ENCODE results near the gene CSF3R. TPM values are rescaled to one million over a fixed set of nuclear protein-coding genes. Genes with fewer than 3 reads are reported as not detected.

Gene CSF3R
- total and polyA plus RNA-seq, 2 experiments from 2014 or later: 3.3 to 6.0 TPM

DNA sequence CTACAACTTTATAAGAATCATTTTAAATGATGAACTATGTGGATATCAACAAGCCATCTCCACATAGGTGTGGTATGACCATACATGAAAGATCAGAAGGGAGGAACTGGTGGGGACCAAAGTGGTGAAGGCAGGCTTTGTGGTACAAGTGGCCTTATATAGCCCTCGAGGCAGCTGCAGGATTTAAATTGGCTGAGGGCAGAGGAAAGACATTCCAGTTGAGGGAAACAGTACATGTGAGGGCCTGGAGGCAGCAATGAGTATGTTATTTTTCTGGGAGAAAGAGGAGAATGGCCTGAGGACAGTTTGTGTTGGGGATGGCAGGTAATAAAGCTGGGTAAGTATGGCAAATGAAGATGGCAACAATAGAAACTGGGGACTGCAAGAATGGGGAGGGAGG, 49.6 kb downstream of the CSF3R start:
- no peak overlapping the region for H3K4me3 ChIP-seq
- no peaks in the 10 kb centered on the region for H3K4me1 ChIP-seq (ENCODE audit: low read depth)
- no peaks in the 10 kb centered on the region for H3K27me3 ChIP-seq
- TF ChIP-seq, protein P1, sequence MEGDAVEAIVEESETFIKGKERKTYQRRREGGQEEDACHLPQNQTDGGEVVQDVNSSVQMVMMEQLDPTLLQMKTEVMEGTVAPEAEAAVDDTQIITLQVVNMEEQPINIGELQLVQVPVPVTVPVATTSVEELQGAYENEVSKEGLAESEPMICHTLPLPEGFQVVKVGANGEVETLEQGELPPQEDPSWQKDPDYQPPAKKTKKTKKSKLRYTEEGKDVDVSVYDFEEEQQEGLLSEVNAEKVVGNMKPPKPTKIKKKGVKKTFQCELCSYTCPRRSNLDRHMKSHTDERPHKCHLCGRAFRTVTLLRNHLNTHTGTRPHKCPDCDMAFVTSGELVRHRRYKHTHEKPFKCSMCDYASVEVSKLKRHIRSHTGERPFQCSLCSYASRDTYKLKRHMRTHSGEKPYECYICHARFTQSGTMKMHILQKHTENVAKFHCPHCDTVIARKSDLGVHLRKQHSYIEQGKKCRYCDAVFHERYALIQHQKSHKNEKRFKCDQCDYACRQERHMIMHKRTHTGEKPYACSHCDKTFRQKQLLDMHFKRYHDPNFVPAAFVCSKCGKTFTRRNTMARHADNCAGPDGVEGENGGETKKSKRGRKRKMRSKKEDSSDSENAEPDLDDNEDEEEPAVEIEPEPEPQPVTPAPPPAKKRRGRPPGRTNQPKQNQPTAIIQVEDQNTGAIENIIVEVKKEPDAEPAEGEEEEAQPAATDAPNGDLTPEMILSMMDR (IDR thresholded peaks at IDR 0.05; ENCODE audit: low read depth, low read length): no peak
- DNase-seq (ENCODE audit: low read depth in 1 of 2, low spot score in 1 of 2): no peak
- H3K27ac ChIP-seq: no peak overlapping the region
- H3K36me3 ChIP-seq: peaks cover 8% of the 10 kb centered on the region
- H3K9me3 ChIP-seq (ENCODE audit: low read depth): no peaks in the 10 kb centered on the region

DNA sequence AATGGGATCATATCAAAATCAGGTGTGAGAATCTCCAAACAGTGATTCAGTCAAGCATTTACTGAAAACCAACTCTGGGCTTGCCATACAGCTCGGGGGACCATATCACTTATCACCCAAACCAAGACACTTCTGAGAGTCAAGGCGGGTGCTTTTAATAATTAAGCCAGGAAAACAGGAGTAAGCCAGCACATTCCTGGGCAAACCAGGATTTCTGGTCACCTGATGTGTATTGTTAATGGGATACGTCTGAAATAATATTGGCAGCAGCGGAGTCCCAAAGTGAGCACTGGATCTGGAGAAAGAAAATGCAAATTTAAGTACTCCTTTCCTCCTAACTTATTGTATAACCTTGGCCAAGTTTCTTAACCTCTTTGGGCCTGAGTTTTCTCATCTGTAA, 50.1 kb downstream of the CSF3R start:
- Histone ChIP-seq H3K4me1 (ENCODE audit: low read depth) (no peaks in the 10 kb centered on the region), H3K36me3 (peaks cover 6% of the 10 kb centered on the region), H3K4me3 (no peak overlapping the region), H3K27me3 (no peaks in the 10 kb centered on the region), H3K9me3 (ENCODE audit: low read depth) (no peaks in the 10 kb centered on the region), H3K27ac (no peak overlapping the region)
- no peak for DNase-seq (ENCODE audit: low read depth in 1 of 2, low spot score in 1 of 2)
- TF ChIP-seq, protein P1 (IDR thresholded peaks at IDR 0.05; ENCODE audit: low read depth, low read length): no peak

DNA sequence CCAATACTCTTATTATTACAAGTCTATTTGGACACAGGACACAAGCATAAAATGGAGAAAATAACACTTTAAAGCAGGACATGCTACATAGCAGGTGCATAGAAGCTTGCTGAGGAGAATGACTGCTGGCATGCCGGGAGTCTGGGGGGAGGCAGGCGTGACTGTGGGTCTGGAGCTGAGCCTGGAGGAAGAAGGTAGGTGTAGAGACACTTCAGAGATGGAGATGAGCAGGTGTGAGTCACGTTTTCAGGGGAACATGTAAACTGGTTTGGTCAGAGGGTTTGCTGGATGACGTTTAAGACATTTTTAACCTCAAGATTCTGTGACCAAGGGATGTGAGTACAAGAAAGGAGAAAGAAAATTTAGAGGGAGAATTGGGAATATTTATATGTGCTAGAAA, 56.9 kb downstream of the CSF3R start:
- Histone ChIP-seq H3K27ac (no peak overlapping the region), H3K4me1 (ENCODE audit: low read depth) (no peaks in the 10 kb centered on the region), H3K9me3 (ENCODE audit: low read depth) (no peaks in the 10 kb centered on the region), H3K4me3 (no peak overlapping the region), H3K27me3 (no peaks in the 10 kb centered on the region), H3K36me3 (peaks cover 16% of the 10 kb centered on the region)
- TF ChIP-seq, protein P1 (IDR thresholded peaks at IDR 0.05; ENCODE audit: low read depth, low read length): no peak
- DNase-seq (ENCODE audit: low read depth in 1 of 2, low spot score in 1 of 2): no peak

DNA sequence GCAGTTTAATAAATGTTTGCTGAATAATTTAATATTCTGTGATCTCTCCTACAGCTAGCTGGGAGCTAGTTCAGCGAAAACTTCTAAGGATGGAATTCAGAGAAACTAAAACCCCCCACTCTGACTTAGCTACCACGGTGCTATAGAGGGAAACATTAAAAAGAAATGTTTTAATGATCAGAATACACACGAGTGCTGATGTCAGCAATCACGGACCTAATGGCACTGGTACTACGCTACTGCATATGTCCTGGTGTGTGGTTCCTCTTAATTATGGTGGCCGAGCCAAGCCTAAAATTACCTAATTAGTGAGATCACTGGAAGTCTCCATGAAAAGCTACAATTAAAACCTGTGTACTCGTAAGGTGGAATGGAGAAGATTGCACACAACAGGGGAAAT, 61.1 kb downstream of the CSF3R start:
- Histone ChIP-seq H3K4me1 (ENCODE audit: low read depth) (no peaks in the 10 kb centered on the region), H3K4me3 (no peak overlapping the region), H3K27me3 (no peaks in the 10 kb centered on the region), H3K9me3 (ENCODE audit: low read depth) (no peaks in the 10 kb centered on the region), H3K27ac (no peak overlapping the region), H3K36me3 (peaks cover 11% of the 10 kb centered on the region)
- no peak for DNase-seq (ENCODE audit: low read depth in 1 of 2, low spot score in 1 of 2)
- TF ChIP-seq, protein P1 (IDR thresholded peaks at IDR 0.05; ENCODE audit: low read depth, low read length): no peak

DNA sequence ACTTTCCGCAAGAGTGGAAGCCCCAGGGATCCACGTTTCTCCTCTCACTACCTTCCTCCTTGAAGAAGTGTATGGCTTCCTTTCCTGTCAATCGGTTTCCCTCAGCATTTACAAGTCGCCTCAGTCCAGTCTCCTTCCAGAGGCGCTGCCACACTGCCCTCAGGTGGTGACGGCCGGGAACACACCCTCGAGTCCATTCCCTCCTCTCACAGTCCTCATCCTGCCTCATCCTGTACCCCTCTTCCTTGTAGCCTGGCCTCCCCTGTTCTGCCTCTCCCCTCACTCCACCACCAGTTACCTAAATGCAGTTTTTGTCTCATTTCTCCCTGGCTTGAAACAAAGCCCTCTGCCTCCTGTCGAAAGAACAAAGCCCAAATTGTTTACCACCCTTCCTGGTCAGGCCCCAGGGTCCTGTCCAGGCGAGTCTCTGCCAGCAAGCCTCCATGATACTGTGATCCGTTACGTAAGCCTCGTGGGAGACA, 61.8 kb downstream of the CSF3R start:
- Histone ChIP-seq H3K4me1 (ENCODE audit: low read depth) (no peaks in the 10 kb centered on the region), H3K4me3 (no peak overlapping the region), H3K9me3 (ENCODE audit: low read depth) (no peaks in the 10 kb centered on the region), H3K27ac (no peak overlapping the region), H3K27me3 (no peaks in the 10 kb centered on the region), H3K36me3 (peaks cover 11% of the 10 kb centered on the region)
- peak; percentile 79 to 88 for DNase-seq (ENCODE audit: low read depth in 1 of 2, low spot score in 1 of 2)
- TF ChIP-seq, protein P1 (IDR thresholded peaks at IDR 0.05; ENCODE audit: low read depth, low read length): peak; percentile 96

DNA sequence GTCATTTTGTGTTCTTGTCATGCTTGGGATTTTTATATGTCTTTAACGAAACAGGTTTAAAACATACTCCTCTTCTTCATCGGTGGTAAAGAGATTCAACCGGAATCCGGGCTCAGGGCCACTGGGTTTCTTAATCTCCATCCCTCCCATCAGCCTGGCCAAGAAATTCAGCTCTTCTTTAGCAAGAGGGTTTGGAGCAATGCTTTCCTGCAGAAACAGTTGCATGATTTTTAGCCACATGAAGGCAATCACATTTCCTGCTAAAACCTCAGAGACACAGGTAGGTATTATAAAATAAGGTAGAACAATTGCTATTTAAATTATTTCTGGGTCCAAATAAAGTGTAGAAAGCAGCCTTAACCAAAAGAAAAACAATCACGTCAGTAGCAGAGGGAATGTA, 62.3 kb downstream of the CSF3R start:
- Histone ChIP-seq H3K4me1 (ENCODE audit: low read depth) (no peaks in the 10 kb centered on the region), H3K9me3 (ENCODE audit: low read depth) (no peaks in the 10 kb centered on the region), H3K36me3 (peaks cover 11% of the 10 kb centered on the region), H3K27ac (no peak overlapping the region), H3K27me3 (no peaks in the 10 kb centered on the region), H3K4me3 (no peak overlapping the region)
- TF ChIP-seq, protein P1 (IDR thresholded peaks at IDR 0.05; ENCODE audit: low read depth, low read length): no peak
- peak in 1 of 2 donors; percentile 63 for DNase-seq (ENCODE audit: low read depth in 1 of 2, low spot score in 1 of 2)

All from cardiac muscle cell (in vitro differentiated cells and primary cell).